IPS-NIHi7 (cell line): ENCODE results near the gene TENM4.

Experiments used
- DNase-seq: peaks from one replicate; pipeline ENCODE4 v3.0.0; 2012; ENCODE audit warnings: mixed read lengths; ENCODE audit errors: extremely low spot score

Gene TENM4

DNA sequence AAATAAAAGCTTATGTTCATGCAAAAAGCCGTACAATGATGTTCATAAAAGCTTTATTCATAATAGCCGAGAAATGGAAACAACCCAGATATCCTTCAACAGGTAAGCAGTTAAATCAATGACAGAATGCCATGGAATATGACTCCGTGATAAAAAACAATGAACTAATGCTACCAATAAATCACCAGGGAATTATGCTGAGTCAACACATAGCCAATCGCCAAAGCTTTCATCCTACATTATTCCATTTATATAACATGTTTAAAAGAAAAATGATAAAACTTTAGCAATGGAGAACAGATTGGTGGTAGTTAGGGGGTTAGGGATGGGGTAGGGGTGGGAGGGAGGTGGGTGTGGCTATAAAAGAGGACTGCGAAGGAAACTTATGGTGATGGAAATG lies 356.4 kb downstream of the TENM4 start:
- no peak for DNase-seq

DNA sequence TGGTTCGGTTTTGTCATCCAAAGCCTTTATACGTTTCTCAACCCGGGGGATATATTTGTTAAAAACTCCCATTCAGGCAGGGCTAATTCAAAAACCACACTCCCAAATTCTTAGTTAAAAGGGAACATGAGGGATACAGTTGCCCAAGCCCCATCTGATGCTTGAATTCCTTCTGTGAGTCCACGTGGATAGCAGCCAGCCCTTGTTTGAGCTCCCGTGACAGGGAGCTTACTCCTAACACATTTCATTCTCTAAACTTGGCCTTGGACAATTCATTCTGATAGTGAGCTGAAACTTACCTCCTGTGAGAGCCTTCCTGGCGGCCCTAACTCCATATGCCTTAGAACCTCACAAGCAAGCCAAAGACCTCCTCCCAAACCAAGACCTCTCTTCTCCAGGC lies 357.5 kb downstream of the TENM4 start:
- DNase-seq, result no peak

DNA sequence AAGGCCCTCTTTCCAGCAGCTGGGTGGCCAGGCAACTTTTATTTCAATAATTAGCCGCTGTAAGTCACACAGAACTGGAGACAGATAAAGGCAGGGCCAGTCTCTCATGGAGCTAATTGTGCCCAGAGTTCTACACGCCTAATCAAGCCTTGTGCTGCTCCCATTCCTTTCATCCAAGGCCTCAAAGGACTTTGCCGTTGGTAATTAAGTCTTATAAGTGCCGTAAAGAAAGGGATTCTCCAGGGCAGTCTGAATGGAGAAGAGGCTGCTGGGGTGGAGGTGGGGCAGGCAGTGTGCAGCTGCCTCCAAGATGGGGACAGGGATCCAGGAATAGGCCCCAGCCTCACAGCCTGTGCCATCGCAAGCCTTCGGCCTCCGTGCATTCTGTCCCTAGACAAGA lies 357.9 kb downstream of the TENM4 start:
- DNase-seq, result no peak

DNA sequence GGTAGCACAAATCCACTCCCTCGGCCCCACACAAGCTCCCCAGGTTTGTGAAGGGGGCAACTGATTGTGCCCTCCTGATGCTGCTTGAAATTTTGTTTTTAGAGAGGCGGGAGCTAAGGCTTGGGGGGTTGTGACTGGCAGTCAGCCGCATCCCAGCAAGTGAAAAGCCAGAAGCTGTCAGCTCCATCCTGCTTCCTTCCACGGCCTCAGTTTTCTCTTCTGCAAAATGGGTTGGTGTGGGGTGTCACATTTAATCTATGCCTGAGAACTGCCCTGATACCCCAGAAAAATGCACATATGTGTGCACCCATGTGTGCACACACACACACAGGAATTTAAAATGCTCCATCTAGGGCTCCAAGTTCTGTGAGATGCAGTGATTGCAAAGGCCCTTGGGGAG lies 358.6 kb downstream of the TENM4 start:
- no peak for DNase-seq

DNA sequence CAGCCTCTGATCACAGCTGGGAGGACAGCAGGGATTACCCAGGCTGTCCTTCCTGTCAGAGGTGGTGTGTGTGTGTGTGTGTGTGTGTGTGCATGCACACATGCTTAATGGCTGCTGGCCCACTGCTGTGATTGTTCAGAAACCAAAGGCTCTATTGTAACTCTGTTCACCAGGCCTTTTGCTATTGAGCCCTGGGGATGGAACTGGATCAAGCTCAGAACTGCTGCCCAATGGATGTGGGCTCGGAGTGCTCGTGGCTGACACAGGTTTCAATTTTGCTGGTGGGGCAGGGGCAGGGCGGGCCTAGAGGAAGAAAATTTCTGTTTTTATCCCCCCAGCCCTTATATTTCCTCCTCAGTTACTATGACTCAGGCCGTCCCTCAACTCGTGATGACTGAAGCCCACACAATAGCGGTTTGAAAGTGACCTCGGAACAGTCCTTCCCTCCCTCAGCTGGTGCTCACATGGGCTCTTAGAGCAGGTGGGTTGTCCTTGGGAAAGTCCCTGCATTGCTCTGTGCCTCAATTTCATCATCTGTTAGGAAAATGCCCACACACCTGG lies 359.3 kb downstream of the TENM4 start:
- no peak for DNase-seq

DNA sequence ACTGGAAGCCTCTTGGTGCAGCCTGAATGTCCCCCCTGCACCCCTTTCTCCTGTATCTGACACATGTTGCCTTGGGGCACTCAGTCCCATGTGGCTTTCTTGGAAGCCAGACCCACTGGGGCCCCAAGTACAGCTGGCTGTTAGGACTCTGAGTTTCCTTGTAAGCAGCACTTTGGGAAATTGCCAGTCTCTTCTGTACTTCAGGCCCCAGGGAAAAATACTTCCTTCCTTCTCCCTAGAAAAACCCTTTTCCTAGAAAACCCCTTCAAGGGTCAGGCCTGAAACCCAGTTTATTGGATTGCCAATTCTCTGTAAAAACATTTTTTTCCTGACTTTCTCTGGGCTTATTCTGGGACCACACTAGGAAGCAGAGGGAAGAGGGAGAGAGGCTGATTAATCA lies 360.3 kb downstream of the TENM4 start:
- DNase-seq, result no peak

DNA sequence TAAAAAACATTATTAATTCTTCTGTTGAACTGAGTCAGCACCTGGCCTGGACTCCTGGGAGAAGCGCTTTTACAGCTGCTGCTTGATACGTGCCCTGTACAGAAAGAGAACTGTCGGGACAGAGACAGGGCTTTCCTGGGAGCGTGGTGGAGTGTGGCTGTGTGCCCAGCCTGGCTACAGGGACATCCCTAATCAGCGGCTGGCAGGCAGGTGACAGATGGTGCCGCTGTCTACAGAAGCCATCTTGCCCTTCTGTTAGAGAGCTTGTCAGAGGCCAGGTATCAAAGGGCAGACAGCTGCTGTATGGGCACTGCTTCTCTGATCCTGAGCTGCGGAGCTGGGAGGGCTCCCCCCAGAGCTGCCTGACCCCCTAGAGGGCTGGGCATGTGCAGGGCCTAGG lies 361.8 kb downstream of the TENM4 start:
- DNase-seq, result no peak

DNA sequence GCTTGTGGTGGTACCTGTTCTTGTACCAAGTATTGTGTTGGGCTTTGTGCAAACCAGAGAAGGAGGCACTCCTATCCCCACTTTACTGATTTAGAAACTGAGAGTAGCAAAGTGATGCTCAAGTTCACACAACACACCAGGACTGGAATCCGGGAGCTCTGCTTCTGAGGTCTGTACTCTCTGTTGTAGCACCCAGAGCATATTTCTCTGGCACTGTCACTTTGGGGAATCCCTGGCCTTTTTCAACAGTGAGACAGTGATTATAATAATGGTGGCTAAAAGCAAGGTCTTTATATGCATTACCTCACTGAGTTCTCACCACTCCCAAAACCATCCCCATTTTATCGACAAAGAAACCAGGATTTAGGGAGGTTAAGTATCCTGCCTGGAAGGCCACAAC lies 362.4 kb downstream of the TENM4 start:
- no peak for DNase-seq

DNA sequence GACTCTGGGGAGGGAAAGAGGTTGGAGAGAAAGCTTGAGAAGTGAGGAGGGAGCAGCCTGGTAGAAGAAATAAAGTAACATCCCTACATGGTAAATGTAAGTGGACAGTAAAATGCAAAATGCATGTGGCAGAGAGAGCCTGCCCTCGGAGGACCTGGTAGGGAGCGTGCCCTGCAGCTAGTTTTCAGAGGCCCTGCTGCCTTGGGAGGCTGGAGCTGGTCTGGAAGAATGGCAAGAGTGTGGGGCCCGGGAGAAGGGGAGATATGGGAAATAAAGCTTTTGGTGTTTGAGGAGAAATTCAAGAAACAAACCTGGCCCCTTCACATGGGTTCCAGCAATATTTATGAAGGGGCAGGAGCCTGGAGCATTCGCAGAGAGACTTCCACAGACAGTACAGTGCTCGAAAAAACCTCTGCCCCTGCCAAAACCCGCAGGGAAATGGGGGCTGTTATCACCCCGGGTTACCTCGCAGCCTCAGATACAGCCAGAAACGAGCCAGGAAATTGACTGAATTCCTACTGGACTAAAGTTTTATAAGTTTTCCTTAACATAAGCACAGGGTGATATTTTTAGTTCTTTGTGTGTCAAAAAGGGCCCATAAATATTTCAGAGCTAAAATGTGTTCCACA lies 363.0 kb downstream of the TENM4 start:
- no peak for DNase-seq

DNA sequence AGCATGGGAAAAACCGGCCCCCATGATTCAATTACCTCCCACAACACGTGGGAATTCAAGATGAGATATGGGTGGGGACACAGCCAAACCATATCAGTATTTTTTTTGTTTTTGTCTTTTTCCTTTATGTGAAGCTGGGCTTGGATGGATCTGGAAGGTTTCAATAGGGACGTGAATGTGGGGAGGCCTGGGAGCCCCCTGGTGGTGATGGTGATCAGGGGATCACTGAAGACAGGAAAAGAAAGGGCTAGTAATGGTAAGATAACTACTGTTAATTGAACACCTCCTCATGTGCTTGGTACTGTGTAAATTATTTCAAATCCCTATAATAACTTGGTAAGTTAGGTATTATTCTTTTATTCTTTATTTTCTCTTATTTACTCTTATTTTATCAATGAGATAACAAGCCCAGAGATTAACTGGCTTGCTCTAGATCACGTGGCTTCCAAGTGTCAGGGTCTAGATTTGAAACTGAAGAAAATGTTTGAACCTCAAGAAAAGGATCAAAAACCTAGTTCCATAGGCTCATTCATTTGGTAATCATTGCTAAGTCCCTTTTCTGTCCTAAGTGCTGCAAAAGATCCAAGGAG lies 364.2 kb downstream of the TENM4 start:
- DNase-seq, result peak; percentile 50

DNA sequence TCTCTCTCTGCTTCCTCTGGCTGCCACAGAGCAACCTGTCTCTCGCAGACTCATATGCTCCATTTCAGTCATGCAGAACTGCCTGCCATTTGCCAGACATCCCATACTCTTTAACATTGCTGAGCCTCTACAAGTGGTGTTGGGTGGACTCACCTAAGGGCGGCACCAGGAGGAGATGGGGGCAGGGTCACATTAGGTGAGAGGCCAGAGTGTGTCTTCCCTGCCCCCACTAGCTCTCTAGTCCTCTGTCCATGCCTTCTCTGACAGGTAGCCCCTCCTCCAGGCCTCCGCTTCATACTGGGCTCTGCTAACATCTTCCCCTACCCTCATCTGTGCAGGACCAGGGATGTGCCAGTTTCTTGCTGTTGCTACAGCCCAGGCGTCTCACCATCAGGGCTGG lies 366.3 kb downstream of the TENM4 start:
- no peak for DNase-seq

DNA sequence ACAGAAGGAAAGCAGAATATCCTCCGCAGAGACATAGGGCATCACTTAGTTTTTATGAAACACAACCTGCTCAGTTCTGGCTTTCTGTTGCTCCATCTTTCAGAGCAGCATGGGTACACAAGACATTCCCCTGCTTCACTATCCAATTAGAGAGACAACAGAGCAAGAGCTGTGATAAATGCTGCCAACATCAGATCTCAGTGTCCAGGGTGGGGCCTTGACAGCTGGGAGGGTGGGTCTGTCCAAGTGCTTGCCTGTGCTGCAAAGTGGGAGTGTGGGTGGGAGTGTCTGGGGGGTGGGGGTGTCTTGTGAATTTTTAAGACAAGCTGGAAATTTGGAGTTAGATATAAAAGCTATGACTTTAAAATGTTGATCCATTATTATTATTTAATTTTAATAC lies 369.6 kb downstream of the TENM4 start:
- DNase-seq, result no peak

DNA sequence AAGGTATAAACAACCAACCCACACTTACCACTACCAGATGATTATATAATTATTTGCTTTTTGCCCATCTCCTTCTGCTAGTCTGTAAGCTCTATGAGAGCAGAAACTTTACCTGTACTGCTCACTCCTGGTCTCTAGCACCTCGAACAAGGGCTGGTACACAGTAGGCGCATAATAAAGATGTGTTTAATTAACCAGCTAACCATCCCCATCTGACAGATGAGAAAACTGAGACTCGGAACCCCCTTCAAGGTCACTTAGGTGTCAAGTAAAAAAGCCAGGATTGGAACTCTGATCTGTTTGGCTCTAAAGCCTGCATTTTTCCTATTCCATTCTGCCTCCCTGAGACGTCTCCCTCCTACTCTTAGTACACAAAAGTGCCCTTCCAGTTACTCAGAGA lies 370.3 kb downstream of the TENM4 start:
- no peak for DNase-seq

DNA sequence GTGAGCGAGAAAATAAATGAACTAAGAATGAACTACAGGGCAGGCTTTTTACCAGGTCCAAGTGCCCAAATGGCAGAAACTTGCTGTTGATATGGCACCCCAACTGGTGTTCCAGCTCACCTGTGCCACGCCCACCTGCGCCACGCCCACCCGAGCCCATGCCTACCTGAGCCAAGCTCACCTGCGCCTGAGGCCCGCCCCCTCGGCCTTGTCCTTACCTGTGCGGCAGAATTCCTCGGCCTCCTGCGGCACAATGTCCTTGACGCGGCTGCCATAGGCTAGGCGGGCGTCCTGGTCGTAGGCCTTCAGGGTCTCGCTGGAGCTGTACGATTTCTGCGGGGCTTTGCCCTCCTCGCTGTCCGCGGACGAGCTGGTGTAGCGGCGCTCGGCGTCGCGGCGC lies 371.3 kb downstream of the TENM4 start:
- no peak for DNase-seq

DNA sequence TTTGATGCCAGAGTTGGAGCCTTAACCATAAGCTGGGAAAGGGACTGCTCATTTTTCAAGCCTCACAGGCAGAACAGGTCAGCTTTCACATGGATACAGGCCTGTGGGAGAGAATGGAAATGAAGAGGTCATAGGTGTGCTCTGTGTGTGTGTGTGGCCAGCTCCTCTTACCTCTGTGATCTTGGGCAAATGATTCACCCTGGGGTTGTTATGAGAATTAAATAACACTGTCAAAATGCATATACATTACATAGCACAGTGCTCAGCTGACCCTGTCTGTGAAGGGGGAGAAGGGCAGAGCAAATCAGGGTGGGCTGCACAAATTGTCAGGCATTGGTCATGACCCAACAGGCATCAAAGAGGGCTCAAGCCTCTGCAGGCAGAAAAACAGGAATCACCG lies 372.5 kb downstream of the TENM4 start:
- no peak for DNase-seq

DNA sequence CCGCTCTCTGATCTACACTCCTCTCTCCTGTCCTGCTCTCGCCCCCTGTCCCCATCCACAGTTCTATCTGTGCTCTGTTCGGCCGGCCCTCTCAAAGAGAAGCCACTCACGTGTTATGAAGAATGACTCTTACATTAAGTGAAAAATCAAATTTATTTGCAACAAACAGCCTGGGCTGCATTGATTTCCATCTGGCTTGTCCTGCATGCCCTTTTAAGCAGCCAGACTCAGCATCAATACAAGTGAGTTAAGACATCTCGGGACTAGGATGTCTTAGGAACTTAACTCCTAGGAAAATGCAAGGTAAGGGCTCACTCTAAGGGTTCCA lies 373.5 kb downstream of the TENM4 start:
- no peak for DNase-seq

DNA sequence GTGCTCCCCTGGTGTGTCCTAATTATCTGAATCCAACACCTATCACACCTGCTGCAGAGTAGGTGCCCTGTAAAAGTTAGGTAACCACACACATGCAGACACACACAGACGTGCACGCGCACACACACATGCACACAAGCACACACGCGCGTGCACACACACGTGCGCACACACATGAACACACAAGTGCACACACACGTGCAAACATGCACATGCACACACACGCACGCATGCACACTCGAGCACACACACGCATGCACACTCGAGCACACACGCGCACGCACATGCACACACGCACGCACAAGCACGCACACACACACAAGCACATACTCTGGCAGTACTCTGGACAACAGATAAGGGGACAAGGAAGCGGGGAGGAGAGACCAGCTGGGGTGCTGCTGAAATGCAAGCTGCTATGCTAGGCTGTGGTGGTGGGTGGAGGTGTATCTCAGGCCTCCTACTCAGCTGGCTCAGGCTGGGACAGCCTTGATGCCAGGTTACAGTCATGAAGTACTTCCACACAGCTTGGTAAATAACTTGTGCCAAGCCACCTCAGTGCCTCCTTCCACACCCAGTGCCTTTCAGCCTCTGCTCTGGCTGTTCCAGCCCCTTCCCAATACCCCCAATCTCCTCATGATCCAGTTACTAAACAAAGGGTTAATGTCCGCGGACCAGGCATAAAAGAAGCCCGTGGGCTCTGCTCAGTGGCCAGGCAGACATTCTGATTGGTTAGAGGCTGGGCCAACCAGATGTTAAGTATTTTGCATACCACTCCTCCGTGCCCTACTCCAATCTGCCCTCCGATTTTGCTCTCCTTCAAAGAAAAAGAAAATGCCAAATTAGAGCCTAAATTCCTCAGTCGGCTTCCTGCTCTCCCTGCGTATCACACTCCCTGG lies 374.1 kb downstream of the TENM4 start:
- peak; percentile 81 for DNase-seq

DNA sequence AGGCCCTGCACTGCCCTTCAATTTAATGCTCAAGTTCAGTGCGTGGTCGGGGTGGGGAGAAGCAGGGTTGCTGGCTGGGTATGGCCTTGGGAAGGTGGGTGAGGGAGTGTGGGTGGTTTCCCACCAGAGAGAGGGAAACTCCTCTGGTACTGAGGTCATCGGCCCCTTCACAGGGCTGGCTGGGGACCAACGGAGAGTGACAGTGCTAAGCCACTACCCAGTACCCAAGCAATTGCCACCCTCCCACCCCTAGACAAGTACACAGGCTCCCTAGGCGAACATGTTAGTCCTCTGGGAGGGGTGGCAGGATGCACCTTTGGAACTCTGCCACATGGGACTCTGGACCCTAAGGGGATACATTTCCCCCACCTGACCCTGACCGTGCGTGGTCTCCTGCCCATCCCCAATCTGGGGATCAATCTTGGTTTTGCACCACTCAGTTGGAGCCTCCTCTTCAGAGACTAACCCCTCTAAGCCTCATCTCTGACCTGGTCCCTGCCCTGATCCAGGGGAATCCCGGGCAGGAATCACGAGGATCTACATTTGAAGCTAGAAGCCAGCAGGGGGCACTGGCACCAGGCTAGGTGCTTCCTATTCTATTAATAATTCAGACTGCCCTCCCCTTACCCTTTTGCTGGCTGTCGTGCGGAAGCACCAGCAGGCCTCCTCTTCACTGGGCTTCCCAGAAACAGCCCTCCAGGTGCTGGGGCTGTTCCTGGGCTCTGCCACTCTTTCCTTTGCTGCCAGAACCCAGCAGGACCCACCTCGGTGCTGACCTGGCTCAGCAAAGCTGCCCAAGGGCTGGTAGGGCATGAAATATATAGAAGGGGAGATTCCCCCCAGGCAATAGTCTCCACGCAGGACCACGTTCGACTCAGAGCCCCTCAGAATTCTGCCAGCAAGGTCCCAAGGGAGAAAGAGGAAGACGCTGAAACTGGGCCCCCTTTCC lies 377.7 kb downstream of the TENM4 start:
- peak; percentile 71 for DNase-seq

DNA sequence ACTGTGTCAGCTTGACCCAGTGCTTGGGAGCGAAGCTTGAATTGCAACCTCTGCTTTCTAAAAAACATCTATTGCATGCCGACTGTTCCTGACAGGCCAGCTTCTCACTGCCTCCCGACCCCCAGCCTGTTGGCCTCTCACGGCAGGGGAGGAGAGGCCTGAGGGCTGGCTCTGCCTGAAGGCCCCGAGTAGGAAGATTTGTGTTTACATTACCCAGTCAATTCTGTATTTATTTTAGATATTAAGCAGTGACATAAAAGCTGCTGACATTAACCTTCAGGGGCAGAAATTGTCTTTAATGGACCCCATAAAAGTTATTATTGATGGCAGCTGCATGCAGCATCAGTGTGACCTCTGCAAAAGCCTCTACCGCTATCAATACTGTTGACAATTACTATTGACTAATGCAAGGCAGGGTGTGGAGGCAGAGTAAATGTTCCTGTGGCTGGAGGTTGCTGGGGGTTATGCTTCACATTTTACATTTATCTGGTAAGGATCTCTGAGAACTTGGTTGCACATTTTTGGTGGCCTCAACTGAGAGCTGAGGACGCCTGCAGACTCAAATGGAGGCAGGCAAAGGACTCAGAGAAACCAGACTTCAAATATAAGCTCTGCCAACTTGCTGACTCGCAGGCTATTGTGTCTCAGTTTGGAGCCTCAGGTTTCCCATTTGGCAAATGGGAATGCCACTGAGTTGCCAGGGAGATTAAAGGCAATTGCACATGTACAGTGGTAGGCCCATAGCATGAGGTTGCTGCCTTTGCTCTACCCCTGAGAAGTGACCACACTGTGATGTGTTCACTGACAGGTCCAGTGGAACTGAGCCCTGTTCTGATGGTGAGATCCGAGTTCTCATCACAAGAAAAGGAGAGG lies 380.5 kb downstream of the TENM4 start:
- no peak for DNase-seq

DNA sequence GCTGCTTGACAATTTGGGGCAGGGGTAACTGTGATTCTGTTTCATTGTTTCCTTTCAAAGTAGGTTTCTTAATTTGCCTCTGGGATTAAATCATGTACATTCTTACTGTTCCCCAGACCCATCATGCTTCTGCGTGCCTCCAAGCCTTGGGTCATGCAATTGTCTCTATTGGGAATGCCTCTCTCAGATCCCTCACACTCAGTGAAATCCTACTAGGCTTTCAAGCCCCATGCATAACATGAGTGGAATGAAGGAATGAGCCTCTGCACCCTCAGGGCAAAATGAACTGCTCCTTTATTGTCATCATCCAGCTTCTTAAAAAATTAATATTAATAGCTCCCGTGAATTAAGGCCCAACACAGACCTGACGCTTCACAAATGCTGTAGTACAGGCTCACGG lies 381.7 kb downstream of the TENM4 start:
- DNase-seq, result no peak
